GM18868 (cell line): ENCODE results near the gene VWF.
"Not testable (repeated sequence)": the region's sequence is repeated elsewhere in the genome, so short reads cannot be mapped to it uniquely, and the experiment has no call there.

Source experiments
- ATAC-seq: cut with Tn5 transposase; IDR thresholded peaks from one replicate; pipeline ENCODE4 v1.9.1; 2021; ENCODE audit warnings: mild to moderate bottlenecking, moderate library complexity; ENCODE audit not compliant: unreplicated experiment

VWF gene

DNA sequence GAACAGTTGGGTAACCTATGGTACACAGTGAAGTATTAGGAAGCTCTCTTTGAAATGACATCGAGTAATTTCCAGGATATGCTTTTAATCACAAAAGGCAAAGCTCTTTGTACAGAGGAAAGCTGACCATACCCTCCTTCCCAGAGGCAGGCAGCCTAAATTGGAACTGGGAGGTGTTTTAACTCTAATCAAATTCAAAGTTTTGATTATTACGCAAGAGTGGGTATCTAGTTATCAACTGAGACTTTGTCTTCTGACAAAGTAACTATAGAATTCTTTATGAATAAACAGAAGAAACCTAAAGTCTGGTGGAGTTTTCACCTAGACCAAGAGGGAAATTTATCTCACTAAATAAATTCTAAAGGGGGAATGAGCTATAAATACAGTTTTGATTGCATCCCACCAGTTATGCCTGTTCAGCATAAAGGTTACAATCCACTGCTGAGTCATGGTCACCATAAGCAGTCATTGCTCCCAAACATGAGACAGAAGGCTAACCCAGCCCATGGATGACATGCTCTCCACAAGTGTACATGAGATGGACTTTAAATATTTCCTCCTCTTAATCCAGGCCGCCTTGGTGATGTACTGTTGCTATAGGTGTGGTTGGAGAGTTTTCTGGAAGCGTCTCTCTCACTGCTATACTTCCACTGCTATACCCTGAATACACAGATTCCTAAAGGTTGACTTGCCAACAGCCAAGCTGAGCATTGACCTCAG, 113.7 kb downstream of the VWF start:
- not testable (repeated sequence) for ATAC-seq

DNA sequence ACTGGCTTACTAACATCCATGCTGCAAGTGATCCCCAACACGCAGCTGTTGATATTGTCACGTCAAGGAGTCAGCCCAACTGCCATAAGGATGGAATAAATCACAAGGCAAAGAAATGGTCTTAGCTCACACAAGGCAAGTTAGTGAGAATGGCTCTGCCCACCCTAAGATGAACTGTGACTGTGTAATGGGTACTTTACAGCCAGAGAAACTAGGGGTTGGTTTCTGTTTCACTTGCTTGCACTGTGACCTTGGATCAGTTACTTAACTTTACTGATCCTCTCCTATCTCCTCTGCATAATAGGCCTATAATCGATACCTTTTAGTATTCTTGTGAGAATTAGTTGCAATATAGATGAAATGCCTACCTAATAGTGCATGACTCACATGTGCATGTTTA, 127.2 kb downstream of the VWF start:
- no peak for ATAC-seq

DNA sequence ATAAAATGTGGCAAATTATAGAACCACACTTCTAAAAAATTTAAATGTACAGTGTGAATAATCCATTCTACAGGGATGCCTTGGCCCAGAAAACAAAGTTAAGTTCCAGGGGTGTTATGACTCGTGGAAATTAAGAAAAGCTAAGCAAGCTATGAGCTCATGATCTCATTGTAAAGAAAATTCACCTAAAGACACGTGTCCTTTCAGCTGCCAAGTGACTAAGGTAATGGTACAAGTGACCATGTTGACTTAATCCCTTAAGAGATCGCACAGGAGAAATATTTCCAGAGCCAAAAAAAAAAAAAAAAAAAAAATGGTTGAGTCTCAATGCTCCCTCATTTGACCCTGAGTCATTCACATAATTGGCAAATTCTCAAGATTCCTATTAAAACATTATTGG, 128.0 kb downstream of the VWF start:
- ATAC-seq, result no peak

DNA sequence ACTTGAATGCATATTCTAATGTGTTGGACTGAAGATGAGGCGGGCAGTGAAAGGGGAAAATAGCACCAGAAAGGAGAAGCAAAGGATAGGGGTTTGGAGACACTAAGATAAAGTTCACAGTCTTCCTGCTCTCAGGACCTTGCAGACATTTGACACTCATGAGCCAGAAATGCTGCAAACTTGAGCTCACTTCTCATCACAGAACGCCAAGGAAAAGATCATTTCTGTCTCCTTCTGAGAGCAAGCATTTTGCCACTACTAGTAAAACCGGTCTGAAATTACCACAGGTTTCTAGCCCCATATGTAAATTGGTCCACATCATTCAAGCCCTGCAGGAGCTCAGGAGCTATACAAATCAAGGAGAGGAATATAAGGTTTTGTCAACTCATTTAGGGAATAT, 134.8 kb downstream of the VWF start:
- no peak for ATAC-seq

DNA sequence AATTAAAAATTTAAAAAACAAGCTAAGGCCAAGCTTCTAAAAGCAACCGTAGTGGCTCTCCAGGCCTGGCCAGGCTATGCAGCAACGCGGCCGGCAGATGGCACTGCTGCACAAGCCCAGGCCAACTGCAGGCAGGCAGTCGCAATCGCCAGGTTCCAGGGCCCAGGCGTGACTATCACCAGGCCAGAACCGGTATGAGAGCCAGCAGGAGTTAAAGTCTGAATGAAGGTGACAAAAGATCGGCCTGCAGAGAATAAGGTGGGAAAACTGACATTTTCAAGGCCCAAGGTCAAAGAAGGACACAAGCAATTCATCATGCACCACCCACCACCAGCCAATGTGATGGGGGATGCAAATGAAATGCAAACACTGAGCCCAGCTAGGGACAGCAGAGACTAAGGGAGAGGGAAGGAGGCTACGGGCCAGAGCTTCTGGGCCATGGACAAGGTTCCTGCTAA, 135.8 kb downstream of the VWF start:
- ATAC-seq, result peak; percentile 51

DNA sequence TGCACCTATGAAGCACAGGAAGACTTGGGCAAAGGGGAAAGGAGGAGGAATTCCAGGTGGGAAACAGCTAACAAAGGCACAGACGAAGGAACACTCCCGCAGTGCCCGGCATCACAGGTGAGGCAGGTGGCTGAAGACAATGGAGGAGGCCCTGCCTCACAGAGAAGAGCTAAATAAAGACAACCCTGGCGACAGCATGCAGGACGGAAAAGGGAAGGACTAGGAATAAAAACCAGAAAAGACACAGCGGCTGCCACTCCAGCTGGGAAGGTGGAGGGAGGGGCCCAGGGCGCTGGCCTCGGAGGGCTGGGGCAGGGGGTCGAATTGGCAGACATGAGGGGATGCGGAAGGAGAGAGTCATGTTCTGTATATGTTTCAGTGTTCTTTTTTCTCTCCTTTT, 136.4 kb downstream of the VWF start:
- no peak for ATAC-seq

DNA sequence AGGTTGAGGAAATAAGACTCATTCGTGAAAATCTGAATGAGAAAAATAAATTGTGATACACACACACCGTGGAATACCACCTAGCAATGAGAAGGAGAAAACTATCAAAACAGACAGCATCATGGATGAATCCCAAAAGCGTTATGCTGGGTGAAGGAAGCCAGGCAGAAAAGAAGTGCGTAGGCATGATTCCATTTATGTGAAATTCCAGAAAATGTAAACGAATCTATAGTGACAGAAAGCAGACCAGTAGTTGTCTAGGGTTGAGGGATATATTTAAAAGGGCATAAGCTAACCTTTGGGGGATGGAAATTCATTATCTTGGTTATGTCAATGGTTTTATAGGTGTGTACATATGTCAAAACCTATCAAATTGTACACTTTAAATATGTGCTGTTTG, 136.9 kb downstream of the VWF start:
- no peak for ATAC-seq

DNA sequence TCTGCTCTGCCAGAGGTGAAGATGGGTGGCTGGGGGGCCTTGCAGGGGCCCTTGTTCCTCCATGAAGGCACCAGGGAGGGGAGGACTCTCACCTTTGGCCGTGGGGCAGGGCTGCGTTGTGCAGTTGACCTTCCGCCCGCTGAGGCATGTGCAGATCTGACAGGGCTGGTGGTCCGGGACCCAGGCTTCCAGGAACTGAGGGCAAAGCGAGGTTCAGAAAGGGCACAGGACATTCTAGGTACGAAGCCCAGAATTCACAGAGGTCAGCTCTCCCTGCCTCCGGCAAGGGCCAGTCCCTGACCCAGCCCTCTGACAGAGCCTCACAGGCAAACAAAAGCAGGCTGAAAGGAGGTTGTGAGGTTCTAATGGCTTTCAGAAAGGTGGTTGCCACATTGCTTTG, 139.0 kb downstream of the VWF start:
- ATAC-seq, result no peak

DNA sequence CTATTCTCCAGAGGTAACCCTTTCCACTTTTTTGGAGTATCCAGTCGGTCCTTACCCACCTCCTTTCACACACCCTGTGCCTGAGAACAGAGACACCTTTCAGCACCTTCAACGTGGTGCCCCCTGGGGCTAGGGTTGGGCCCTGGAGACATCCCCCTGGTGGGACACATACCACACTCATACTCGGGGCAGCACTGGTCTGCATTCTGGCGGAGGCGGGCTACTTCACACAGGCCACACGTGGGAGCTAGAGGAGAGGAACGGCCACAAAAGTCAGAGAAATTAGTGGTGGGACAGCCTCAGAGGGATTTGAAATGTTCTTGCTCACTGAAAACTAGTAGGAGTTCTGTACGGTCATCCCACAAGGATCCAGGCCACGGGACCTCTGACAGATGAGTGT, 139.6 kb downstream of the VWF start:
- ATAC-seq, result no peak

DNA sequence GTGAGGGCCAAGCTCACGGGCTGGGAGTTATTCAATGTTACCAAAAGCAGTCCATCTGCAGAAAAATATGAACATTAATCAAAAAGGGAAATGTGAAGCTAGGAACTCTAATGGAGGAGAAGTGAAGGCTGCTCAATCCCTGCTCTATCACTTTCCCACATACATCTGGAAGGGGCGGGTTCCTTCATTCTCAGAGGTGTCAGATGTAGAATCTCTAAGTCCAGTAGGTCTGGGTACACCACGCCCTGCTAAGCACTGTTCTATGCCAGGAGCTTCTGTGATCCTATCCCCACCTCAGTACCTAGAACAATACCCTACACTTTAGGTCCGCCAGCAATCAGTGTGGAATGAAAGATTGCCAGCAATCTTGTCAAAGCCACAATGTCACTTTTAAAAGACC, 142.4 kb downstream of the VWF start:
- ATAC-seq, result no peak

DNA sequence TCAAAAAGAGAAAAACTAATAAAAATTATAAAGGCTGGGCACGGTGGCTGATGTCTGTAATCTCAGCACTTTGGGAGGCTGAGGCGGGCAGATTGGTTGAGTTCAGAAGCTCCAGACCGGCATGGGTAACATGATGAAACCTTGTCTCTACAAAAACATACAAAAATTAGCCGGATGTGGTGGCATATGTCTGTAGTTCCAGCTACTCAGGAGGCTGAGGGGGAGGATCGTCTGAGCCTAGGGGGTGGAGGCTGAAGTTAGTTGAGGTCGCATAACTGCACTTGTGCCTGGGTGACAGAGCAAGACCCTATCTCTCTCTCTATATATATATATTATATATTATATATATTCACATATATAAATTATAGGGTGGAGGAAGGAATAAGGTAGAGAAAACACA, 146.9 kb downstream of the VWF start:
- no peak for ATAC-seq

DNA sequence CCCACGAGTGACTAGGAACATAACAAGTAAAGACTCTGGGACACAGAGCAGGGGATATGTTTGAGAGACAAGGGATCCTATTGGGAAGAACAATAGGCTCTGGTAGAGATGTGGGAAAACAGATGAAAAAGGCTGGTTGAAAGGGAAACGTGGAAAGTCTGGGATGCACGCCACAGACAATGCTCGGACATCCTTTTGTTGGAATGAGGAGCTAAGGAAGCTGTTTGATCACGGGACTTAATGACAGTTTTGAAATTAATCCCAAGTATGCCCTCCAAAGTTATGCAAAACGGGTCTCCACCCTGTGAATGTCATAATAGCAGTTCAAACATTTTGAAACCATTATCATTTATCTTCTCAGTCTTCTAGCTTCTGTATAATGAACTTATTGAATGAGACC, 147.8 kb downstream of the VWF start:
- ATAC-seq, result no peak

DNA sequence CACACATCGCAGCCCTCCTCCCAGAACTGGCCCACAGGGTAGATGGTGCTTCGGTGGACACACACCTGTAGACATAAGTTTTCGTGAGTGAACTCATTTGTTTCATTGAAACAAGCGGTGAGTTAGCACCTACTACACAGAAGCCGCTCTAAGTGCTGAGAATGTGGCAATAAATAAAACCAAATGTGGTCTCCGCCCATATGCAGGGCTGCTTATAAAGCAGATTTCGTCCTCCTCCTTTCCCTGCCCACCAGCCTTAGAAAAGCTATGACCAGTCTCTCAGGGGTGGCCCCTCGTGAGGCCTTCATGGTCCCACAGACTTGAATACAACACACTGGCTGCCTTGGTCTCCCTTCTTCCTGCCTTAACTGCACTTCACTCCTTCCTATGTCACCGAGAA, 148.3 kb downstream of the VWF start:
- no peak for ATAC-seq

DNA sequence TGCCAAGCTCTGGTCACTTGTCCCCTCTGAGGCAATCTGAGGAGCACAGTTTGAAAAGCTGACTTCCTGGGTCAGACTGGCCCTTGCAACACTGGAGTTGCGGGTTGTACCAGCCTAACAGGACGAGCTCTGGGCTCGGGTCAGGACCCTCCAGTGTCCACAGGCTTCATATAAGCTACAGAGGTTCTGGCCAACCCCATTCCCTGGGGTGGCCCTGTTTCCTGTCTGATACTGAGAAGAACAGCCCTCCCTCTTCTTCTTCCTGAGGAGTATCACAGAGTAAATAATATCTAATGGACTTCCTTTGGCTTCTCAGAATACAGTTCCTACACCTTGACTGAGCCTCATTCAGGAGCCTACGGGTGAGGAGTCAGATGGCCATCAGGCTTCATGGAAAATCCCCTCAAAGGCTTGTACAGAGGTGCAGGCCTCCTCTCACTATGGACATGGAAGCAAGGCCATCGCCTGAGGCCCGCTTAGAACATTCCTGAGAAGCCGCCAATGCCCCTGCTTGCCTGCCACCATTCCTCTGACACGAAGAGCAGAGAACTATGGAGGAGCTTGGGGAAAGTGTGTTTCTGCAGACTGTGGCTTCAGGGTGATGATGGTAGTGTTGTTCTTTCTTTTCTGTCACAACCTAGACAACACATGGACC, 150.9 kb downstream of the VWF start:
- no peak for ATAC-seq

DNA sequence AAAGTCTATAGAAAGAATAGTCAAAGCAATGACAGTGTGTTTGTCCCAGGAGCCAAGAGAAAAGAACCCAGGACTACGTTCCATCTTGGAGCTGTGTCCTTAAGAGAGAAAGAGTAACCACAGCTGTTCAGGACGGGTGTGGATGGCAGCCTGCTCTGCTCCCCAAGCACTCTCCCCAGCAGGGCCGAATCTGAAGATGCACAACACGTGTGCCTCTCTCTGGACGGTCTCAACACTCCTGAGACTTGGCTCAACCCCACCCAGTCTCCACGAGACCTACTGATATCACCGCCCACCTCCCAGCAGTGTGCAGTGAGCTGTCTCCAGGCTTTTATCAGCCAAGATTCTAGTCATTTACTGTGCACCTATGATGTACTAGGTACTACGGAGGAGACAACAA, 152.1 kb downstream of the VWF start:
- ATAC-seq, result no peak

DNA sequence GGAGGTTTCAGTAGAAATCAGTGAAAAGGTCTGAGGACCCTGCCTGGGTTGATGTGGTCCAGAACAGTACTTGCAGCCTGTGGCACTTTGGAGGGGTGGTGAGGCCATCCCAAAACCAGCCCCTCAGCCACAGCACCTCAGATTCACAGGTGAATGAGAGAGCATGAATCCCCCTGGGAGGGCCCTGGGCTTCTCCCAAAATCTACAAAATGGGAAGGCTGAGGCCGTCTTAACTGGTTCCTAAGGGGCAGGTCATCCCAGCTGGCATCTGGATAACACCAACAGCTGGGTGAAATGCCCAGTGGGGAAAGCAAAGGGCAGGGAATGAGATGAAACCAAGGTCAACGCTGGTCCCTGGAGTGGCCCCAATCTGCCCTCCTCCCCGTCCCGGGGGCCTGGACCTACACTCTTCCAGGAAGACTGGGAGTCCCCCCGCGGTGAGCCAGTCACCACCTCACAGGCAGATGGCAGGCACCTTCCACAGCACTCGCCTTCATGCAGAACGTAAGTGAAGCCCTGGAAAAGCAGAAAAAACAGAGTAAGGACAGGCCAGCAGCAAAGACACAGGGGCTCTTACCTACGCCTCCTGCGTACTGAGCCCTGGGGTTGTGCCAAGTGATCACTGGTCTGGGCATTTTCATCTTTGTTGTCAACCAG, 153.1 kb downstream of the VWF start:
- no peak for ATAC-seq

DNA sequence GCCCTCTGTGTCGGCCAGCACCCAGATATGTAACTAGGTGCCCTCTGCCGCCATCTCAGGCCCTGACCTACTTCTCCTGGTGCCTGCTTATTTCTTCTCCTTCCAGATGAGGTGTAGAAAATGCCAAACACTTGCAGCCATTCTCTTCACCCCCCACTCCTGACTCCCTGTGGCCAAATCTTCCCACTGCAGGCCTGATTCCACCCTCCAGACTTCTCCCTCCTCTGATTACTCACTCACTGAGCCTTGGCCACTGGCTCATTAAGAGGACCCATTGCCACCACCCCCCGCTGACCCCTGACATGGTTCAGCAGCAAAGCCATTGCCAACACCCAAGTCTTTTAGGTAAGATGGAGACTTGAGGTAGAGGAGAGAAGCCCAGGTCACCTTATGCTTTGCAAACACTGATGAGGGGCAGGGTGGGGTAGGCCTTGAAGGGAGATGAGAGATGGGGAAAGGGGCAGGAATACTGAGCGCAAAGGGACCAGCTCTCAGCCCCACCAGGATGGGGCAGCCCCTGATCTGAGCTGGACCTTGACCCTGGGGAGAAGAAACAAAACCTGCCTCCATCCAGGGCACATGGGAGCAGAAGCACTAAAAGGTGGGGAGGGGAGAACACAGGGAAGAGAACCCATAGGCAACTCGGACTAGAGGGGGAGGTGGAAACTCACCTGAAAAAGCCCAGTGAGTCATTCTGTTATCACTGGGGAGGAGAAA, 154.3 kb downstream of the VWF start:
- no peak for ATAC-seq

DNA sequence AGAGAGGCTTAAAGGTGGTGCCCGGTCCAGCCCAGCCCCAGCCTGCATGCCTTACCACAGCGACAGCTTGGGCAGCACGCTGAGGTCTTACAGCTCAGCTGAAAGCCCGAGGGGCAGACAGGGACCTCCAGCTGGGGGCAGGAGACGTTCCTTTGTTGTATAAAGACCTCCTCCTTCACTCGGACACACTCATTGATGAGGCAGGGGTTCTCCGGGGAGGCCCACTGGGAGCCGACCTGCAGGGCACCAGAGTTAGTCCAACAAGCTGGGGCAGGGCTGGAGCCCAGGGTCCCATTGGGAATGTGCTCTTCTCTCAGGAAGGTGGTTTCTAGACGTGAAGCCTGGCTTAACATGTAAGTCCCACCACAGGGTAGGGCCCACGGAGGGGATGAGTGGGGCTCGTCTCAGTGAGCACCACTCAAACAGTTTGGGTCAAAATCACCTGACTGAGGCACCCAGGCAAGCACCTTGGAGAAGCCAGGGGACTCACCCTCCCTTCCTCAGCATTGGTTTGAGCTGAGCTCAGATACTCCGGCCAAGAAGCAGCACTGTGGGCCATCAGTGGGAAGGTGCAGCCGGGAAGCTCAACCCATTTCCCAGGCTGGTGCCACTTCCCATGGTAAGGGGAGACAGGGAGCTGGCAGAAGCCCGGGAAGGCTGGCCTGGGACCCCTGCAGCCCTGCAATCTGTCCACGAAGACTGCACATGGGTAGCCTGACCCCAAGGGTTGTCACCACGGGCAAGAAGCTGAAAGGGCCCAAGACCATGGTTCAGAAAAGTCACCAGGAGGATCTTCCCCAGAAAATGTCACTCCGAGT, 155.1 kb downstream of the VWF start:
- no peak for ATAC-seq

DNA sequence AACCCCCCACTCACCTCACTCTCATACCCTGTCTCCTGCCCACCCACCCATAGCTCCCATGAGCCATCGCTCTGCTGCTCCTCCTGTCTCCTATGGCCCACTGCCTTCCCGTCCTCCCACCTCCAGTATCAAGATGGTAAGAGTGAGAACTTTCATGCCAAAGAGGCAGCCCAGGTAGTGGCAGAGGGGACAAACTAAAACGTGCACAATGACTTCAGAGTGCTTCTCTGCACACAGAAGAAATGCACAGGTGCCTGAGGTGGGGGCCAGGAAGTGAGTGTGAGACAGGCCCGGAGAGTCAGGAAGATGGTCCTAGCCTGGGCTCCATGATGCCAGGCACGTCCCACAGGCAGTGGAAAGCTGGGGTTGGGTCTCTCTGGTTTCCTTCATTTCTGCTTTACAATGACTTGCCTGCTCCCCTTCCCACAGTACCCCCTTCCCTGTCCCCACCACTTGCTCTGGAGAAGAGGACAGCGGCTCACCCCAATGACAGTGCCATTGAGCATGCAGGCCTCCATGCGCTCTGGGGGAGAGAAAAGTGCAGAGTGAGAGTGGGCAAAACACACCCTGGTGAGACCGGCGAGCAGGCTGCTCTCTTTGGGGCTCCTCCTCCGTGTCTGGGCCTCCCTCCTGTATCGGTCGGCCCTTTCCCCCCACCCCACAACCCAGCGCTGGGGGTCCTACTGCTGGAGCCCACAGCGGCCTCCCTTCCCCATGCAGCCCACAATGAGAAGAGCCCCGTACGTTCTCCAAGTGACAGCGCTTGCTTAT, 156.6 kb downstream of the VWF start:
- ATAC-seq, result no peak

DNA sequence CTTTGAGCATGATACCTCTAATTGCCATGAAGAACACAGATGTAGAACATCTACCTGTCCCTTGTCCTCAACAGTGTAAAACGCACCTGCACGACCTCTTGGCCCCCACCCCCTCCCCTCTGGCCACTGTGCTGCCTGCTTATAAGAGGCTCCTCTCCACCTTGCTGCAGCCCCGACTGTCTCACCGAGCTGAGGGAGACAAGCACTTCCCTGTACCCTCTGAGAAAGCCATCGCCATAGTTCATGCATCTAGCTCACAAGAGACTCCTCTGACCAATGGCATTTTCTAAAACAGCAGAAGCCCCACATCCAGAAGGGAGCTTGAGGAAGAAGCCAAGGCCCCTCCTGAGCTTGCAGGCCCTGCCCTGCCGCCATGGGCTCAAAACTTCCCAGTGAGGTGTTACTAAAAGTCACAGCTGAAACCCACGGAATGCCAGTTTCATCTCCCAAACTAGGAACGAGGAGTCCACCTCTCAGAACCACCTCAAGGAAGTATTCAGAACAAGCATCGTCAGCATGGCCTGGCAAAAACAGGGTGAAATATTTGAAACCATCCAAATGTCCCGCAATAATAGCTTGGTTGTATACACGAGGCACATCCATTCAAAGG, 157.9 kb downstream of the VWF start:
- ATAC-seq, result no peak
